Activated CD4-positive, CD25-positive, alpha-beta regulatory T cell (primary cell): Measurements from ENCODE around the gene GAR1.
"Not testable (repeated sequence)": the region's sequence is repeated elsewhere in the genome, so short reads cannot be mapped to it uniquely, and the experiment has no call there.

Experiments used
- DNase-seq, 4 experiments: peaks; one replicate each; lab custom pipeline; 2025; lab: John Stamatoyannopoulos, UW

Gene GAR1

DNA sequence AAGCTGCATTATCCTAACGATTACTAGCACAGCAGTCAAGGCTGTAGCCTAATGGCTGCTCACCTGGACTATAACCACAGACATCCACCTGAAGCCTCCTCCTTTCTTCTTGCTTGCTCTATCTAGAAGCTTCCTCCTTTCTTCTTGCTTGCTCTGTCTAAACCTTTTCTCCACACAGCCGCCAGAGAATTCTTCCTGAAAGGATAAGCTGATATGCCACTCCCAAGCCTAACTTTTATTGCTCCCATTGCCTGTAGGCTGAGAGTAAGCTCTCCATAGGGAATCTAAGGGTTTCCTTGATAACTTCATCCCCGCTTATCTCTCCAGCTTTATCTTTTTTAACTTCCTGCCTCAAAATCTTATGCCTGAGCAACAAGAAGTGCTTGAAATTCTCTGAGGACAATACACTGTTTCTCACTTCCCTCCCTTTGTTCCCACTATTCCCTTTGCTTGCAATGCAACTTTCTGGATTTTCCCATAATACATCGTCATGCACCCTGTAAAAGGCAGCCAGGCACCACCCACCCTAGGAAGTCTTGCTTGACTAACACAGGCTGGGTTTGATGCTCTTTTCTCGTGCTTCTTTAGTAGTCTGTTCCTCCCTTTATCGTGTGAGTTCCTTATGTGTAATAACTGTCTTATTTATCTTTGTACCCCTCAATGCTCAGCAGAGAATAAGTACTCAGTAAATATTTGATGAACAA lies 31.0 kb downstream of the GAR1 start:
- DNase-seq: no peak

GRCh38 chr4:109847896-109848442 lies 32.4 kb downstream of the GAR1 start, which contains the start of gene LRIT3:
LRIT3 (plus strand) TSS chr4:109848107; CDS start chr4:109848202, 95 bp downstream.
- DNase-seq: no peak

DNA sequence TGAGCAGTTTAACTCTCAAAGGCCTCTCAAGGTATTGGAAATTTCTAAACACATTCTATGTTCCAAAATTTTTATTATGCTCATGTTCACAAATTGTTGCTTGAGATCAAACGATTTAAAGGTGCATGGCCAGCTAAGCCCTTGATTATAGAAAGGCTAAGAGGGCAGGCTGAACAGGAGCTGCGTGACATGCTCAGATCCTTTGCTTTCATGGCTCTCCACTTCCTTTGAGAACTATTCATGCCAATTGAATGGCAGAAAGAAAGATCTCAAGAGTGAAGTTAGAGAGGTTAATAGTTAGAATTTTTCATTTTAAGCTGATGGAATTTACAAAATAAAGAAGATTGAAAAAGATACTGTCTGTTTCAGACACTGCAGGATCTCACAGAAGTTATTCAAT lies 32.9 kb downstream of the GAR1 start:
- DNase-seq: no peak

- no peak for DNase-seq
Measured at GRCh38 chr4:109850601-109851000, 35.0 kb downstream of the GAR1 start.

DNA sequence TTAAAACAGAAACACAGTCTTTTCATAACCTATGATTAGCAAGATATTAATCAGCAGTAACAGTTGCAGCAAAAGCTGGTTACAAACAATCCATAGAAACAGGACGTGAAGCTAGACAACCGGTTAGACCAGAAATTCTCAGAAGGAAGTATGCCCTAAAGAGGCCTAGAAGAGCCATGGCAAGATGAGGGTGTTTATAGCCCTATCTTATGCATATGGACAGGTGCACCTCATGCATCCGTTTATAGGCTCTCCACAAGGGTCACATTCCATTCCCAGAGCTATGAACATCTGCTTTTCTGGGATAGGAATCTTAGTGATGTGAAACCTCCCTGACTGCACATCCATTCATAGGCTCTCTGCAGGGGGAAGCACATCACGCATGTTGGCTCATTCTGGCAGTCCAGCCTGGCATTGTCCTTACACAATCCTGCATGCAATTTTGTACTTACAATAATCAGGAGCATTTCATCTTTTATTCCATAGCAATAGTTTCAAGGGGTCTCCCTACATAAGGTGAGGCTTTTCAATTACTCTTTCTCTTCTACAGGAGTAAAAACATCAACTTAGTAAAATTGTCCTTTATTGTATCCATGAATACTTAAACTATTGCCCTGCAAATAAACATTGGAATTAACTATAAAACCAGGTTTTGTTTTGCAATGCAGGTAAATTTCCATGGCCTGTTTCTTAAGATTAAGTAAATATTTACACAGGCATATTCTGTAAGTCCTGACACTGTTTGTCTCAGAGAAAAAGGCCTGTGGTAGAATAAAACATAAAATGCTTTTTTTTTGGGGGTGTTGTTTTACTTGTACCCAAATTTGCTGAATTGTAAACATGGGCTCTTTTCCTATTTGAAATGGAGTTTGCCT lies 44.1 kb downstream of the GAR1 start:
- not testable (repeated sequence) for DNase-seq

DNA sequence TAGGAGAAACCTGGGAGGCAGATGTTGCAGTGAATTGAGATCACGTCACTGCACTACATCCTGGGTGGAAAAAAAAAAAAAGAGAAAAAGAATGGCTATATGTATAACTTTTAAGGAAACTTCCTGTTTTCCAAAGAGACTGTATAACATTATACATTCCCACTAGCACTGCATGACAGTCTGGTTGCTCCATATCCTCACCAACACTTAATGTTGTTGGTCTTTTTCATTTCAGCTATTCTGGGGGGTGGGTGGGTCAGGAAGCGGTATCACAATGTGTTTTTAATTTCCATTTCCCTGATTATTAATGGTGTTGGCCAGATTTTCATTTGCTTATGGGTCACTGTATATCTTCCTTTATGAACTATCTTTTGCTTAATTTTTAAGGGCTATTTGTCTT lies 45.7 kb downstream of the GAR1 start:
- no peak for DNase-seq

GRCh38 chr4:109861916-109862511 lies 46.5 kb downstream of the GAR1 start:
- no peak for DNase-seq

DNA sequence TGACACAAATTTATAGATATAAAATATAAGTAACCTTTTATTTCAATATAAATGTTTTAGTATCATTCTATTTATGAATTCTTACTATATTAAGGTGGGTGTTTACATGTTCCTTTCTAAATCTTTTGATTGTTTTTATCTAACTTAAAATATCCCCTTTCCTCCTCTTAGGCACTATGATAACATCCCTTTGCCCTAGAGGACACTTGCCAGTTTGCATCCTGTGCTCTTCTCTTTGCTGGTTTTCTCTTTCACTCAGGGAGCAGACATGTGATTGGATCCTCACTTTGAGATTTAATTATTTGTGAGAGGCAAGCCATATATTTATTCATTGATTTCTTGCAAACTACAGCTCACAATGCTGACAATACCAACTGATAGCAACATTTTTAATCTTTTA lies 48.6 kb downstream of the GAR1 start:
- DNase-seq: no peak

DNA sequence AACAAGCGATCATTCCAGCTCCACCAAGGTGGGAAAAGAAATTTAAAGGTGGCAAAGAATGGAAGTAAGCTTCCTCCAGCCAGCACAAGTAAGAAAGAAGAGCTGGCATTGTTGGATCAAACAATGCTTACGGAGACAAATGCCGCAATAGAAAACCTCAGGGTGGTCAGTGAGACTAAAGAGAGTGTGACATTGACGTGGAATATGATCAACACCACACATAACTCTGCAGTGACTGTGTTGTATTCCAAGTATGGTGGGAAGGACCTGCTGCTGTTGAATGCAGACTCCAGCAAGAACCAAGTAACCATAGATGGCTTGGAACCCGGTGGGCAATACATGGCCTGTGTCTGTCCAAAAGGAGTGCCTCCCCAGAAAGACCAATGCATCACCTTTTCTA lies 54.5 kb downstream of the GAR1 start:
- no peak for DNase-seq

DNA sequence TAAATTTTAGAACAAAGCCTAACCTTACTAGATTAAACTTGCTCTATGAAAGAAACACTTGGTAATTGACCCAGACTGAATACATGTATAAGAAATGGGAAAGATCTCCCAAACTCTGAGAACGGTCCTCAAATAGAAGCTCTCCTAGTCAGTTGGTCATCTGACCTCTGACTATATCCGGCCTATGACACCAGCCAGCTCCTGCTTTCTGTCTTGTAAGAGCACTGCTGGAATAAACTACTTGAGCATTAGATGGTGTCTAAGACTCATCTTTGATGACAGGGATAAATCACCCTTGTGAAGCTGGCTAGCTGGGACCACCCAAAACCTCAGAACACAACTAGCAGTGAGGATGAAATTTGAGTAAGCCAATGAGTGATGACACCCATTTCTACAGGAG lies 56.5 kb downstream of the GAR1 start:
- DNase-seq: no peak

DNA sequence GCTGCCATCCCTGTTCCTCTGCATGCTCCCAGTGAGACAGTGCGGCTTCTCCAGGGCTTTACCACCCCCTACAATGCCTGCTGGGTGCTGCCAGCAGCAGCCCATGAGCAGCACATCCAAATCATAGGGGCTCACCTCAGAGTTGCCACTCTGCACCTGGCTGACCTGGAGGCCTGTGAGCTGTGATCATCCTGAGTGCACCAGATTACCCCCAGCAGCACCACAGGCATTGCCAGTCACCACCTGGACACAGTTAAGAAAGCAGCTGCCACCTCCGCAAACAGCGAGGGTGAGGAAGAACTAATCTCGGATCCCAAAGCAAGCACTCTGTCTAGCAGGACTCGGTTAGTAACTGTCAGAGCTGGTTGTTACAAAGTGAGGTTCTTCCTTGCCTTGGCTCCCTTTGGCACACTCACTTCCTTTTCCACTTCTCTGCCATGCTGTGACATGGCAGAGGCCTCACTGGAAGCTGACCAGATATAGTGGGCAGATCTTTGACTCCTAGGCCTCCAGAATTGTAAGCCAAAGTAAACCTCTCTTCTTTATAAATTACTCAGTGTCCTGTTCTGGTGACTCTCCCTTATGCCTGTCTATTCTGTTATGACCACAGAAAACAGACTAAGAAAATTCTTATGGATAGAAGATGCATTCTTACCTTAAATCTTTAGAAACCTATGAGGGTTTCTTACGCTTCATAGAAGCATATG lies 57.5 kb downstream of the GAR1 start:
- DNase-seq: no peak

DNA sequence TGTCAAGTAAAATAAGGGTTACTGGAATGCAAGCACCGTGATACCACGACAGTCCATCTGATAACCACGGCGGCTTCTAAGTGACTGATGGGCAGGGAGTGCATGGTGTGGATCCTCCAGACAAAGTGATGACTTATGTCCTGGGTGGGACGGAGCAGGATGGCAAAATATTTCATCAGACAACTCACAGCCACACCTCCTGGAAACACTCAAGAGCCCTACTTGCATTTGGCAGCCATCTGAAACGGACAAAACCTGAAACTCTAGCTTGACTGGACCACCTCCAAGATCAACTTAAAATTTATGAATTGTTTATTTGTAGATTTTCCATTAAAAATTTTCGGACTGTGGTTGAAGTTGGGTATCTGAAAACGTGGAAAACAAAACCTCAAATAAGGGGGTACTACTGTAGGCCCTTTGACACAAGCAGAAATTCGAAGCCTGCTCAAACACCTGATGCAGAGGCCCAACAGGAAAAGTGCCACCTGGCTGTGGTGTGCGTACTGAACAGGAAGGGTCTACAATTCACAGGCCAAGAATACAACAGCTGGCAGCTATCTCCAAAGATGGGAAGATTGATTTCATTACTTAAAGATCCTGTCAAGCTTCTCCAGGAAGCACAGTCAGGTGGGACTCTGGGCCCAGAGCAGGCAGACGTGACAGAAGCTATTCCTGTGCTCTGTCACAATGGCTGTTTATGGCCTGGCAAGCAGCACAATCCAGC lies 58.4 kb downstream of the GAR1 start:
- no peak for DNase-seq
